Effector CD4-positive, alpha-beta T cell (primary cell): ENCODE measurements around the gene LAMTOR1.
A peak's percentile ranks its signal among the peaks of the same experiment; 100 is the strongest.

Source experiments
- DNase-seq: peaks from one replicate; pipeline ENCODE4 v3.0.0-alpha.2; 2020

Gene LAMTOR1

DNA sequence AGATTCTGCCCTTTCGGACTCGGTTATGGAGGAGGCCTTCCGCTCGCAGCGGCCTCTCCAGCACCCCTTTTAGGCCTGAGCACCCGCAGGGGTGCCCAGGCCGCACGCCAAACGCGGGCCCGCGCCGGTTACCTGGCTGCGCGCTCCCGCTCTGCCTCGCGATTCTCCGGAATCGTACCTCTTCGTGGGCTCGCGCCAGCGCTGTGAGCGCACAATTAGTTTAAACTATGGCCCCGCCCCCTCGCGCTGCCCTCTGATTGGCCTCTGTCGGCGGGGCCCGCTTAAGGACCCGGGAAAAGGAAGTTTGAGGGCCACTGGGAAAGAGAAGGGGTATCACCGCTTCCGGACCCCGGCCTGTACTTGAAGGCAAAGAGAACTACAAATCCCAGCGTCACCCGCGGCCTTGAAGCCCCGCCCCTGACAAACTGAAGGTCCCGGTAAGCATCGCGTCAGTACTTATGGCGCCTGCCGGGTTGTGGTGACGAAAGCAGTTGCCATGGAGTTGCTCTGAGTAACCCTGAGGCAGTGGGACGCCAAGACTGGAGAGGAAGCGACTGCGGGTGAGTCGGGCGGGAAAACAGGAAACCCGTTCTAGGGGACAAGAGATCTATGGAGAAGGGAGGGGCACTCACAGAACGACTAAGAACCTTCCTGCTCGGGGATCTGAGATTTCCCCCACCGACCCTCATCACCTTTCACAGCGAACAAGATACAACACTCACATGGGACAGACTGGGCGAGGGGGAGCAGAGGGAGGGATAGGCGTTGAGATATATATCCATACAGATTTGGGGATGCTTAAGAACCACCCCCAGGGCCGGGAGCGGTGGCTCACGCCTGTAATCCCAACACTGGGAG is 22.5 kb downstream of the LAMTOR1 start, which contains the start of the genes LRRC51 and NUMA1:
Gene LRRC51, plus strand, starts transcription at position 525 of the 858 bp plus-strand sequence. CDS start 8,234 bp downstream, outside the sequence.
Gene NUMA1, minus strand, starts transcription at position 217 of the 858 bp plus-strand sequence. CDS start 44,599 bp downstream, outside the sequence.
- DNase-seq: peak; percentile 99

DNA sequence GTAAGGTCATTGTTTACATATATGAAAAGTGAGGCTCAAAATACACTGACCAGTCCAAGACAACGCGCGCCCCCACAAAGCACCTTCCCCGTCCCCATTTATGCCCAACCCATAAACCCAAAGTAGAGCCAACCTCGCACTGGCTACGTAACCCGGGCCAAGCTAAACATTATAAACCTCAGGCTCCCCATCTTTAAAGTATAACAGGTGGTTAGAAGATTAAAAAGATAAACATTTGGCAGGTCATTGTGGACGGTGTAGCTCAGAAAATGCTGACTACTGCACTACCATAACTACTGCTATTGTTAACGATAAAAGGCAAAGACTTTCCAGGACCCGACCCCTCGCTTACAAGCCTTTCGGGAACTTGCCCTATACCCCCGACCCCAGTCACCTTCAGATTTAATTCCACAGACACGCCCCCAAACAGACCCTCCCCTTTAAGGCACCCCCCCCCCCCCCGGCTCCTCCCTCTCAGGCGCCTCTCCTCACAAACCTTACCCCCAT is 23.2 kb downstream of the LAMTOR1 start:
- no peak for DNase-seq

DNA sequence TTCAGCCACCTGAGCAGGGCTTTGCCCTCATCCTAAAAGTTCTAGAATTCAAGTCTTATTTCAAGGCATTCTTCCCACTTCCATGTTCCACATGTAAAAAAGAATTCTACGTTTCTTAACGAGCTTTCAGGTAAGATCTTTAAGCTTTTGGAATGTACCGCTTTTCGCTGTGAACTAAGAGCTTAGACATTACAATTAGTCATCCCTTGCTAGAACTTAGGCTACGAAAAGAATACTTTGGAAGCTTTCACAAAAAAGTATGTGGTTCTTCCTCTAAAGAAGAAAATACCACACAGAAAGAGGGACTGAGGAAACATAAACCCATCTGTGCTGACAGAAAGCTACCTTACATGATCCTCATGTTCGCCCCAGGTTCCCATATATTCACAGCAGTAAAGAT is 24.6 kb downstream of the LAMTOR1 start:
- no peak for DNase-seq

DNA sequence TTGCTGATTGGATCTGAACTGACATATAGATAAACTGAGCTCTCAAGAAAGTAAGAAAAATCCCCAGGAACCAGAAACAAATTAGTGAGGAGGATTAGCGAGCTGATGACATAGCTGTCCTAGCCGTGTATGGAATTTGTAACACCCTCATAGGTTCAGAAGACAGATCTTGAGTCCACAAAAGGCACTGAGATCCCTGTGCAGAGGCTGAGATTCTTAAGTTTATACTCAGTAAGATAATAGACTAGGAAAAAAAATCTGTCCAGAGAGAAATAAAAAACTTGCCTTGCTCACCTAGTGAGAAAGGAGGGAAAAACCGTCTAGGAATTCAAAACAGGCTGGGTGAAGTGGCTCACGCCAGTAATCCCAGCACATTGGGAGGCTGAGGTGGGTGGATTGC is 27.3 kb downstream of the LAMTOR1 start:
- DNase-seq: no peak

GRCh38 chr11:72075109-72075508 is 28.0 kb downstream of the LAMTOR1 start:
- no peak for DNase-seq

- no peak for DNase-seq
Measured at GRCh38 chr11:72072348-72072747, 30.7 kb downstream of the LAMTOR1 start.

DNA sequence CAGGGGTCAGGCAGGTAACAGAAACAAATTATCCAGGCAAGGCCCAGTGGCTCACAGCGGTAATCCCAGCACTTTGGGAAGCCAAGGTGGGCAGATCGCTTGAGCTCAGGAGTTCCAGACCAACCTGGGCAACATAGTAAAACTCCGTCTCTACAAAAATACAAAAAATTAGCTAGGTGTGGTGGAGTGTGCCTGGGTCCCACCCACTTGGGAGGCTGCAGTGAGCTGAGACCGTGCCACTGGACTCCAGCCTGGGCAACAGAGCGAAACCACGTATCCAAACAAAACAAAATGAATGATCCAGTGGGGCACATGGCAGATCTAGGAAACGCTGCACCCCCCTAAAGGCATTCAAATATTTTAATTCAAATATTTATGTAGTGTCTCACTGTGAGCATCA is 32.6 kb downstream of the LAMTOR1 start:
- no peak for DNase-seq

GRCh38 chr11:72069787-72070251 is 33.3 kb downstream of the LAMTOR1 start:
- no peak for DNase-seq

GRCh38 chr11:72069200-72069599 is 33.9 kb downstream of the LAMTOR1 start:
- no peak for DNase-seq

DNA sequence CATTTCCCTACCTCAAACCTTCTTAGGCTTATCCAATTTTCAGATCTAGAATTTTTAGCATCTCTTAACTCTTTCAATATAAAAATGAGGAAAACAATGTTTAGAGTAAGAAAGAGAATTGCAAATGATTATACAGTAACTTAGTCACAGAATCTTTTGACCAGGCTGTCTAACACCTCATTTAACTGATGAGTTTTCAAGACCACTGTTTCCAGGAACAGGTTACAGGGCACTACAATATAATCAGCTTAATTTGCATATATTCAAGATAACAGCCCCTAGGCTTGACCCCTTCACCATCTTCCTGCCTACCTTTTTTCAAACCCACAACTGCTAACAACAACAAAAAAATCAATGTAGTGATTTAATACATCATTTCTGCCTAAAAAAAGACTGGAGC is 35.4 kb downstream of the LAMTOR1 start:
- no peak for DNase-seq

- DNase-seq: no peak
Measured at GRCh38 chr11:72067266-72067665, 35.8 kb downstream of the LAMTOR1 start.

- no peak for DNase-seq
Measured at GRCh38 chr11:72066855-72067254, 36.2 kb downstream of the LAMTOR1 start.

GRCh38 chr11:72061739-72062396 is 41.2 kb downstream of the LAMTOR1 start:
- no peak for DNase-seq

- DNase-seq: no peak
Measured at GRCh38 chr11:72058416-72059034, 44.6 kb downstream of the LAMTOR1 start.

DNA sequence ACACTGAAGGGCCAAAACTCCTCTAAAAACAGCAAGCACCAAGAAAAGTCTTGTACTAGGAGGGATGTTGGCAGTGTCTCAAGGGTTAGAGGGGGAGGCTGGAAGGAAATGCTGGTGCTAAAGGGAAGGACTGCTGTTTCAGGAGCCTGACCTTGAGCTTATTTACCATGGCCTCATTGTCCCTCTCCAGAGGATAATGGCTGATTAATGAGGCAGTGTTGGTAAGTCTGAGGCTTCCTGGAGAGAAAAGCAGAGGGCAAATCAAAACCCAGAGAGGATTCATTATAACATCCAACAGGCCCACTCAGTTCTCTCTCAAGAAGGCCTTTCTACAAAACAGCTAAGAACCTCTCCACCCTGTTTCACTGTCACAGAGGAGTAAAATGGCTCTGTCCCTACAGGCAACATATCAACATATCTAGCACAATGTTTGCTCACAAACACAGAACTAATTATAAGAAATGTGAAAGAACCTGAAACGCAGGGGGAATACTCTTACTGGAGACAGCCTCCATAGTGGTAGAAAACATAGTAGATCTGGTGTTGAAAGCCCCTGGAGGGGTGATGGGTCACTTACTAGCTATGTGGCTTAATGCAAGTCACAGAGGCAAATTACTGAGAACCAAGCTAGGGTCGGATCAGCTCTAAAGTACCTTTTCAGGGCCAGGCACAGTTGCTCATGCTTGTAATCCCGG is 54.2 kb downstream of the LAMTOR1 start:
- no peak for DNase-seq
